DND-41 (cell line): ENCODE results near the gene LILRA1.

Source experiments
- ATAC-seq: fragments of 200-7000 bp; cut with Tn5 transposase; 3 replicates; pipeline ENCODE4 v1.9.1; 2021; ENCODE audit warnings: low read depth; ENCODE audit not compliant: insufficient read depth
- DNase-seq: peaks from one replicate; pipeline ENCODE4 v3.0.0-alpha.2; 2020
- H2AFZ ChIP-seq: 2 replicates; pipeline ENCODE4 v1.6.0; 2012; ENCODE audit warnings: low read depth, low read length
- H3K27ac ChIP-seq: 2 replicates; pipeline ENCODE4 v1.5.1; 2012; ENCODE audit warnings: low read length, inconsistent platforms
- H3K27me3 ChIP-seq: fragments of 200-600 bp; sonication (generic); 2 replicates; pipeline ENCODE4 v1.6.0; 2012; ENCODE audit warnings: low read length, mild to moderate bottlenecking, inconsistent platforms; ENCODE audit not compliant: insufficient read depth, poor library complexity
- H3K36me3 ChIP-seq: 2 replicates; pipeline ENCODE4 v1.5.1; 2012; ENCODE audit warnings: low read length, inconsistent platforms; ENCODE audit not compliant: insufficient read depth
- H3K4me1 ChIP-seq: 2 replicates; pipeline ENCODE4 v1.5.1; 2012; ENCODE audit warnings: mild to moderate bottlenecking, low read length; ENCODE audit not compliant: insufficient read depth
- H3K4me2 ChIP-seq: 2 replicates; pipeline ENCODE4 v1.6.0; 2012; ENCODE audit warnings: mild to moderate bottlenecking, moderate library complexity, low read length, inconsistent platforms; ENCODE audit not compliant: insufficient read depth
- H3K4me3 ChIP-seq, 2 experiments: fragments of 200-600 bp in 1 of 2; shearing (Covaris generic) in 1 of 2; 2 replicates each; pipeline ENCODE4 v1.5.1; 2012 to 2016; ENCODE audit warnings: inconsistent platforms in 2 of 2, low read length in 2 of 2, mild to moderate bottlenecking in 2 of 2, low read depth in 1 of 2, moderate library complexity in 1 of 2
- H3K79me2 ChIP-seq: 2 replicates; pipeline ENCODE4 v1.6.0; 2012; ENCODE audit warnings: low read length, inconsistent platforms; ENCODE audit not compliant: insufficient read depth
- H3K9ac ChIP-seq: 2 replicates; pipeline ENCODE4 v1.6.0; 2012; ENCODE audit warnings: low read depth, mild to moderate bottlenecking, inconsistent platforms, low read length, moderate library complexity
- H3K9me3 ChIP-seq: 2 replicates; pipeline ENCODE4 v1.5.1; 2012; ENCODE audit warnings: low read length, moderate library complexity, mild to moderate bottlenecking, inconsistent platforms; ENCODE audit not compliant: insufficient read depth, severe bottlenecking
- H4K20me1 ChIP-seq: 2 replicates; pipeline ENCODE4 v1.6.0; 2012; ENCODE audit warnings: low read length; ENCODE audit not compliant: insufficient read depth
- CTCF ChIP-seq: IDR thresholded peaks from 2 replicates; pipeline ENCODE4 v1.5.1; 2012; ENCODE audit warnings: borderline replicate concordance, low read length, moderate library complexity, mild to moderate bottlenecking; ENCODE audit not compliant: poor library complexity, severe bottlenecking; ENCODE audit errors: extremely low read depth
- EZH2 ChIP-seq: IDR thresholded peaks from 3 replicates; pipeline ENCODE4 v1.6.1; 2012; ENCODE audit warnings: borderline replicate concordance, low read depth, mild to moderate bottlenecking, moderate library complexity, low read length, inconsistent platforms; ENCODE audit not compliant: severe bottlenecking

LILRA1 gene

GRCh38 chr19:54612428-54612827, 19.0 kb downstream of the LILRA1 start:
- DNase-seq (no peak), ATAC-seq (no peak)
- no peak for TF ChIP-seq CTCF
- no peak for TF ChIP-seq EZH2
- H4K20me1 ChIP-seq = no peaks in the 10 kb centered on the region
- no peaks in the 10 kb centered on the region for H3K27me3 ChIP-seq
- no peak overlapping the region for H2AFZ ChIP-seq
- no peaks in the 10 kb centered on the region for H3K79me2 ChIP-seq
- H3K27ac ChIP-seq = no peak overlapping the region
- H3K9me3 ChIP-seq = no peaks in the 10 kb centered on the region
- no peaks in the 10 kb centered on the region for H3K36me3 ChIP-seq
- H3K4me3 ChIP-seq = no peak overlapping the region
- H3K4me1 ChIP-seq = no peaks in the 10 kb centered on the region
- H3K4me2 ChIP-seq = no peak overlapping the region
- no peak overlapping the region for H3K9ac ChIP-seq

DNA sequence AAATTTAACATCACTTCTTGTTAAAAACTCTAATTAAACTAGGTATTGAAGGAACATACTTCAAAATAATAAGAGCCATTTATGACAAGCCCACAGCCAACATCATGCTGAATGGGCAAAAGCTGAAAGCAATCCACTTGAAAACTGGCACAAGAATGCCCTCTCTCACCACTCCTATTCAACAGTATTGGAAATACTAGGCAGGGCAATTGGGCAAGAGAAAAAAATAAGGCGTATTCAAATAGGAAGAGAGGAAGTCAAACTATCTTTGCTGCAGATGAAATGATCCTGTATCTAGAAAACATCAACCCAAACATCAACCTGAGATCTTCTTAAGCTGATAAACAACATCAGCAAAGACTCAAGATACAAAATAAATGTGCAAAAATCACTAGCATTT, 21.3 kb downstream of the LILRA1 start:
- no peak for ATAC-seq
- Histone ChIP-seq H3K4me1 (no peaks in the 10 kb centered on the region), H3K27me3 (no peaks in the 10 kb centered on the region), H3K4me3 (no peak overlapping the region), H4K20me1 (no peaks in the 10 kb centered on the region), H3K27ac (no peak overlapping the region), H3K4me2 (no peak overlapping the region), H3K36me3 (no peaks in the 10 kb centered on the region), H2AFZ (no peak overlapping the region), H3K79me2 (no peaks in the 10 kb centered on the region), H3K9ac (no peak overlapping the region), H3K9me3 (no peaks in the 10 kb centered on the region)
- TF ChIP-seq CTCF (no peak), EZH2 (no peak)
- no peak for DNase-seq

- TF ChIP-seq CTCF (no peak), EZH2 (no peak)
- no peak for ATAC-seq
- no peak overlapping the region for H2AFZ ChIP-seq
These were observed 22.6 kb downstream of the LILRA1 start for GRCh38 chr19:54616057-54616456.

GRCh38 chr19:54616821-54617560, 23.6 kb downstream of the LILRA1 start:
- no peak for ATAC-seq
- no peak overlapping the region for H2AFZ ChIP-seq
- no peaks in the 10 kb centered on the region for H3K9me3 ChIP-seq

More at GRCh38 chr19:54616057-54616456, 22.6 kb downstream of the LILRA1 start:
- Histone ChIP-seq H3K36me3 (no peaks in the 10 kb centered on the region), H3K27me3 (no peaks in the 10 kb centered on the region), H3K9me3 (no peaks in the 10 kb centered on the region), H3K4me2 (no peak overlapping the region), H3K4me3 (no peak overlapping the region), H3K27ac (no peak overlapping the region), H3K4me1 (no peaks in the 10 kb centered on the region), H3K9ac (no peak overlapping the region), H3K79me2 (no peaks in the 10 kb centered on the region), H4K20me1 (no peaks in the 10 kb centered on the region)
- DNase-seq = no peak

More at GRCh38 chr19:54616821-54617560, 23.6 kb downstream of the LILRA1 start:
- no peaks in the 10 kb centered on the region for H3K79me2 ChIP-seq
- H3K4me3 ChIP-seq = no peak overlapping the region
- no peaks in the 10 kb centered on the region for H3K4me1 ChIP-seq
- no peak for DNase-seq
- no peak overlapping the region for H3K27ac ChIP-seq
- H4K20me1 ChIP-seq = no peaks in the 10 kb centered on the region
- peaks cover 3% of the 10 kb centered on the region for H3K27me3 ChIP-seq
- H3K36me3 ChIP-seq = no peaks in the 10 kb centered on the region
- H3K9ac ChIP-seq = no peak overlapping the region
- TF ChIP-seq EZH2 (no peak), CTCF (no peak)
- H3K4me2 ChIP-seq = no peak overlapping the region
